Gastroesophageal sphincter (tissue), 4 donors: Measurements from ENCODE around the gene ZSCAN20. TPM values are rescaled to one million over a fixed set of nuclear protein-coding genes. Genes with fewer than 3 reads are reported as not detected.
"Not testable (repeated sequence)": the region's sequence is repeated elsewhere in the genome, so short reads cannot be mapped to it uniquely, and the experiment has no call there.

Experiments used
- ATAC-seq: fragments of 150-250 bp; one replicate; pipeline ENCODE4 v1.9.1; 2016; ENCODE audit warnings: mild to moderate bottlenecking, moderate library complexity
- H3K27ac ChIP-seq, 4 donors: fragments of 200-600 bp; sonication (generic) in 3 of 4; 1 replicate in 3 of 4; 2 replicates in 1 of 4; pipeline ENCODE4 v1.5.1; 2016 to 2019
- H3K27me3 ChIP-seq: fragments of 200-600 bp; sonication (generic); one replicate; pipeline ENCODE4 v1.5.1; 2019
- H3K36me3 ChIP-seq, 2 donors: fragments of 200-600 bp; sonication (generic); one replicate each; pipeline ENCODE4 v1.5.1; 2019; ENCODE audit warnings: control low read depth in 1 of 2
- H3K4me1 ChIP-seq, 3 donors: fragments of 200-600 bp; sonication (generic); 1 replicate in 2 of 3; 2 replicates in 1 of 3; pipeline ENCODE4 v1.5.1; 2016 to 2019; ENCODE audit warnings: control low read depth in 2 of 3
- H3K4me3 ChIP-seq, 2 donors: fragments of 200-600 bp; sonication (generic); one replicate each; pipeline ENCODE4 v1.5.1; 2019; ENCODE audit warnings: mild to moderate bottlenecking in 1 of 2, moderate library complexity in 1 of 2
- H3K9me3 ChIP-seq, 3 donors: fragments of 200-600 bp; sonication (generic); one replicate each; pipeline ENCODE4 v1.5.1; 2017 to 2019; ENCODE audit warnings: control low read depth in 2 of 3
- EP300 ChIP-seq: sonication (generic); formaldehyde crosslinking; IDR thresholded peaks from one replicate; pipeline ENCODE4 v1.6.1; 2017; ENCODE audit warnings: antibody characterized with exemption, mild to moderate bottlenecking
- POLR2A ChIP-seq, 2 donors: fragments of 450-650 bp; IDR thresholded peaks; one replicate each; pipeline ENCODE4 v1.6.1; 2017; ENCODE audit warnings: antibody characterized with exemption in 2 of 2, mild to moderate bottlenecking in 2 of 2, moderate library complexity in 1 of 2
- POLR2AphosphoS5 ChIP-seq: sonication (generic); formaldehyde crosslinking; IDR thresholded peaks from one replicate; pipeline ENCODE4 v1.6.1; 2017; ENCODE audit warnings: antibody characterized with exemption
- WGBS, 2 donors: methylation state at CpG; one replicate each; pipeline ENCODE4 v1.1.5; 2018; ENCODE audit warnings: low coverage in 1 of 2; 5-methylcytosine and 5-hydroxymethylcytosine counted together
- total RNA-seq, 4 donors: library from RNA; depleted of rRNA; stranded (reverse); fragments of >200 nt; gene quantifications; one replicate each; pipeline ENCODE4 v1.1.0, GENCODE V29; 2016
- TF ChIP-seq, protein P1 (sequence below), 4 experiments: fragments of 200-600 bp in 2 of 4; fragments of 450-650 bp in 2 of 4; sonication (generic) in 1 of 4; IDR thresholded peaks; one replicate each; pipeline ENCODE4 v1.5.1; 2017 to 2019; ENCODE audit warnings: antibody characterized with exemption in 4 of 4, mild to moderate bottlenecking in 2 of 4, moderate library complexity in 2 of 4

Gene ZSCAN20
- total RNA-seq, 4 donors from 2014 or later: 6.7 to 9.2 (median 7.5) TPM

DNA sequence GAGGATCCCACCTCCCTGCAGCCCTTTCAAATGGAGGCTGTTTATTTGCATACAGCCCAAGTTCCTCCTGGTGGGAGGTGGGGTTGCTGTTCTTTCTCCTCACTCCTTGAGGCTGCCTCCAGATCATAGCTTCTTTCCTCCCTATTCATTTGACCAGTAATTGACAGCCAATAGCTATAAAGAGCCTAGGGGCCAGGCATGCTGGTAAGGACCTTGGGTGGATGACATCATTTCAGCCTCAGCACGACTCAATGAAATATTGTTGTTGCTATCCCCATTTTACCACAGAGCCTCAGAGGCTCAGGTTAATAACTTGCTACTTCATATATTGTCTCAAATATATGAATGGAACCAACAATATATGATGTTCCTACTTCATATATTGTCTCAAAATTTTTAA lies 31.1 kb downstream of the ZSCAN20 start:
- WGBS, 2 donors: 58 to 100% methylated on average over 1 of the region's 1 CpG
- peaks cover 0 to 3% of the 10 kb centered on the region in 2 donors for H3K36me3 ChIP-seq
- H3K27me3 ChIP-seq: no peaks in the 10 kb centered on the region
- no peak overlapping the region for H3K27ac ChIP-seq
- H3K4me3 ChIP-seq: no peak overlapping the region
- ATAC-seq: no peak
- H3K4me1 ChIP-seq: no peaks in the 10 kb centered on the region
- TF ChIP-seq POLR2AphosphoS5 (no peak), EP300 (no peak), POLR2A (IDR thresholded peaks at IDR 0.05) (no peak)
- TF ChIP-seq, protein P1, sequence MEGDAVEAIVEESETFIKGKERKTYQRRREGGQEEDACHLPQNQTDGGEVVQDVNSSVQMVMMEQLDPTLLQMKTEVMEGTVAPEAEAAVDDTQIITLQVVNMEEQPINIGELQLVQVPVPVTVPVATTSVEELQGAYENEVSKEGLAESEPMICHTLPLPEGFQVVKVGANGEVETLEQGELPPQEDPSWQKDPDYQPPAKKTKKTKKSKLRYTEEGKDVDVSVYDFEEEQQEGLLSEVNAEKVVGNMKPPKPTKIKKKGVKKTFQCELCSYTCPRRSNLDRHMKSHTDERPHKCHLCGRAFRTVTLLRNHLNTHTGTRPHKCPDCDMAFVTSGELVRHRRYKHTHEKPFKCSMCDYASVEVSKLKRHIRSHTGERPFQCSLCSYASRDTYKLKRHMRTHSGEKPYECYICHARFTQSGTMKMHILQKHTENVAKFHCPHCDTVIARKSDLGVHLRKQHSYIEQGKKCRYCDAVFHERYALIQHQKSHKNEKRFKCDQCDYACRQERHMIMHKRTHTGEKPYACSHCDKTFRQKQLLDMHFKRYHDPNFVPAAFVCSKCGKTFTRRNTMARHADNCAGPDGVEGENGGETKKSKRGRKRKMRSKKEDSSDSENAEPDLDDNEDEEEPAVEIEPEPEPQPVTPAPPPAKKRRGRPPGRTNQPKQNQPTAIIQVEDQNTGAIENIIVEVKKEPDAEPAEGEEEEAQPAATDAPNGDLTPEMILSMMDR (IDR thresholded peaks at IDR 0.05): no peak
- peaks cover 0 to under 1% (median 0%) of the 10 kb centered on the region in 3 donors for H3K9me3 ChIP-seq

DNA sequence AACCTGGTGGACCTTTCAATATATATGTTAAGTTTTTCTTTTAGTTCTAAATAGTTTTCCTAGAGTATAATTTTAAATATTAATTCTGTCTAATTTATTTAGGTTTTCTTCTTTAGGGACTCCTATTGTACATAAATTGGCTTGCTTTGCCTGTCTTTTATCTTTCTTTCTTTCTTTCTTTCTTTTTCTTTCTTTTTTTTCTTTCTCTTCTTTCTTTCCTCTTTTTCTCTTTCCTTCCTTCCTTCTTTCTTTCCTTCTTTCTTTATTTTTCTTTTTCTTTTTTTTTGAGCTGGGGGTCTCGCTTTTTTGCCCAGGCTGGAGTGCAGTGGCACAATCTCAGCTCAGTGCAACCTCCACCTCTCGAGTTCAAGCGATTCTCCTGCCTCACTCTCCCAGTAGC lies 35.2 kb downstream of the ZSCAN20 start:
- TF ChIP-seq POLR2AphosphoS5 (no peak), EP300 (no peak), POLR2A (IDR thresholded peaks at IDR 0.05) (no peak)
- TF ChIP-seq, protein P1 (IDR thresholded peaks at IDR 0.05): no peak
- H3K4me3 ChIP-seq: no peak overlapping the region
- H3K9me3 ChIP-seq: no peaks in the 10 kb centered on the region
- WGBS, 2 donors: 100% methylated on average over 3 of the region's 3 CpGs
- H3K27me3 ChIP-seq: no peaks in the 10 kb centered on the region
- H3K36me3 ChIP-seq: no peaks in the 10 kb centered on the region
- ATAC-seq: no peak
- no peak overlapping the region for H3K27ac ChIP-seq
- H3K4me1 ChIP-seq: no peaks in the 10 kb centered on the region

DNA sequence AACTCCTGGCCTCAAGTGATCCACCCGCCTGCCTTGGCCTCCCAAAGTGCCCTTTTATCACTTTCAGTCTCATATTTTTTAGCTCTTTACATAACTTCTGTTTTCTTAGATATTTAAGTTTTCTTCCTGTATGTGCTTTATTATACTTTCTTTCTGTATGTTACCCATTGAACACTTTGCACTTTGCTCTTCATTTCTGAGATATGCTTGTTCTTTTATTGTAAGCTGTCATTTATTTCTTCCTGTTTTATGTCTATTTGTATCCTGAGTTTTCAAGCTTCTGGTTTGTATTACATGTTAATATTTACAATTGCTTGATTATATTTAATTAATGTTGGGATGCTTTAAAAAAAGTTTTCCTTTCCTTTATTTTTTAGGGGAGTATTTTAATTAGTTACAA lies 35.7 kb downstream of the ZSCAN20 start:
- Histone ChIP-seq H3K4me3 (no peak overlapping the region), H3K27ac (no peak overlapping the region), H3K4me1 (no peaks in the 10 kb centered on the region), H3K36me3 (no peaks in the 10 kb centered on the region), H3K9me3 (no peaks in the 10 kb centered on the region), H3K27me3 (no peaks in the 10 kb centered on the region)
- TF ChIP-seq POLR2AphosphoS5 (no peak), EP300 (no peak), POLR2A (IDR thresholded peaks at IDR 0.05) (no peak)
- TF ChIP-seq, protein P1 (IDR thresholded peaks at IDR 0.05): no peak
- no peak for ATAC-seq
- 79 to 100% methylated on average over 1 of the region's 1 CpG for WGBS, 2 donors

DNA sequence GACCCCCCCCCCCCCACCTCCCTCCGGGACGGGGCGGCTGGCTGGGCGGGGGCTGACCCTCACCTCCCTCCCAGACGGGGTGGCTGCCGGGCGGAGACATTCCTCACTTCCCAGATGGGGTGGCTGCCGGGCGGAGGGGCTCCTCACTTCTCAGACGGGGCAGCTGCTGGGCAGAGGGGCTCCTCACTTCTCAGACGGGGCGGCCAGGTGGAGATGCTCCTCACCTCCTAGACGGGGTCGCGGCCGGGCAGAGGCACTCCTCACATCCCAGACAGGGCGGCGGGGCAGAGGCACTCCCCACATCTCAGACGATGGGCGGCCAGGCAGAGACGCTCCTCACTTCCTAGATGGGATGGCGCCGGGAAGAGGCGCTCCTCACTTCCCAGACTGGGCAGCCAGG lies 36.8 kb downstream of the ZSCAN20 start:
- not testable (repeated sequence) for ATAC-seq, H3K4me1 ChIP-seq
- WGBS, 2 donors: no CpG with 5 or more reads among the region's 24 CpGs

DNA sequence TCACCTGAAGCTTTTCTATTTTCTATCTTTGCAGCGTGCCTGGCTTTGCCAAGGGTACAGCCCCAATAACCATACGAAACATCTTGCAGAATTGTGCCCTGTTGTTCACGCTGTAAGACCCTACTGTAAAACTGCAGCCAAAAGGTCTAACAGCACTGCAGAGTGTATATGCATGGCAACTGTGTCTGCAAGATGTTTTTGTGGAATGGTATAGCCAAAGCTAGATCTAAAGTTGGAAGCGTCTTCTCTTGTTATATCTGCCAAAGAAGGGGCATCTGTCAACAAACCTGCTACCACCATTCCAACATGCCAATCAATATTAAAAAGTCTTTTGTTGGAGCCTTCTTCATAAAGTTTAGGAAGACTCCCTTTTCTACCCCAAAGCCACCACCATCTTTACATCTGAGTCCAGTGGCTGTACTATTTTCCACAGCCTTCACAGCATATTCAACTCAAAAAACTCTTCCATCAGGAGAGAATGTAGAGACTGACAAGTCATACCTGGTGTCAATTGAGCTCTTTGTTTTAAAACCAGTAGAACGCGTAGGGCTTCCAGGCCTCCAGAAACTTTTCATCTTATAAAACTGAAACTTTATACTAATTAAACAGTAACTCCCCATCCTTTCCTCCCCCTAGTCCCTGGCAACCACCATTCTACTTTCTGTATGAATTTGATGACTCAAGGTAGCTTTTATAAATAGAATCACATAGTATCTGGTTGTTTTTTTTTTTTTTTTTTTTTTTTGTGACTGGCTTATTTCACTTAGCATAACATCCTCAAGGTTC lies 40.0 kb downstream of the ZSCAN20 start:
- WGBS, 2 donors: 68 to 82% methylated on average over 5 of the region's 6 CpGs
- no peaks in the 10 kb centered on the region for H3K27me3 ChIP-seq
- no peaks in the 10 kb centered on the region for H3K36me3 ChIP-seq
- H3K4me3 ChIP-seq: no peak overlapping the region
- TF ChIP-seq EP300: no peak
- TF ChIP-seq POLR2A (IDR thresholded peaks at IDR 0.05): no peak
- no peak for TF ChIP-seq POLR2AphosphoS5
- TF ChIP-seq, protein P1 (IDR thresholded peaks at IDR 0.05): no peak
- ATAC-seq: no peak
- no peaks in the 10 kb centered on the region for H3K4me1 ChIP-seq
- H3K9me3 ChIP-seq: no peaks in the 10 kb centered on the region
- no peak overlapping the region for H3K27ac ChIP-seq

More for the DNA sequence above, 36.8 kb downstream of the ZSCAN20 start:
- H3K9me3 ChIP-seq, H3K36me3 ChIP-seq, H3K27ac ChIP-seq, H3K4me3 ChIP-seq, H3K27me3 ChIP-seq: not testable (repeated sequence)
